Measurements from ENCODE around the gene IGHMBP2. TPM values are rescaled to one million over a fixed set of nuclear protein-coding genes. Genes with fewer than 3 reads are reported as not detected.

Gene IGHMBP2
- total RNA-seq, 1 experiment from 2014 or later = 24.0 TPM

GRCh38 chr11:68881320-68881719 lies 22.4 kb upstream of the IGHMBP2 start:
- H3K18ac ChIP-seq (ENCODE audit: insufficient read length, low read depth, low read length) = no peak overlapping the region
- H3K9ac ChIP-seq (ENCODE audit: extremely low read depth, insufficient read length, low read length) = no peak overlapping the region
- H4K91ac ChIP-seq (ENCODE audit: insufficient read length, low read depth, low read length) = no peak overlapping the region
- Mint-ChIP-seq H3K4me1 (peaks cover 0 to 11% of the 10 kb centered on the region in 2 experiments; a peak in 3 of 4 replicates), H3K27ac (no peak overlapping the region), H3K9me3 (no peaks in the 10 kb centered on the region; a peak in 1 of 5 replicates), H3K4me3 (no peak overlapping the region), H3K27me3 (ENCODE audit: low read depth) (0 out of 2 replicates have a peak, but pooled peaks cover 1% of the 10 kb centered on the region), H3K36me3 (ENCODE audit: insufficient read depth in 1 of 3, low read depth in 3 of 3) (peaks cover 3 to 11% (median 9%) of the 10 kb centered on the region in 3 experiments)
- H3K23me2 ChIP-seq (ENCODE audit: insufficient read length, low read depth, low read length, poor library complexity, severe bottlenecking) = no peaks in the 10 kb centered on the region
- no peak overlapping the region for H3K4me2 ChIP-seq (ENCODE audit: insufficient read depth, insufficient read length, low read length)
- no peak overlapping the region for H3T11ph ChIP-seq (ENCODE audit: low read length)
- no peak overlapping the region for H3K14ac ChIP-seq (ENCODE audit: insufficient read depth, low read length)
- DNase-seq = no peak
- no peak overlapping the region for H2BK20ac ChIP-seq (ENCODE audit: low read depth, low read length, poor library complexity, severe bottlenecking)
- no peak overlapping the region for H2AFZ ChIP-seq (ENCODE audit: low read length)
- no peak overlapping the region for H2BK12ac ChIP-seq (ENCODE audit: insufficient read length, low read depth, low read length)
- H3K79me1 ChIP-seq (ENCODE audit: insufficient read depth, low read depth, low read length, poor library complexity, severe bottlenecking) = no peaks in the 10 kb centered on the region
- no peak overlapping the region for H4K5ac ChIP-seq (ENCODE audit: insufficient read length, low read depth, low read length)
- no peak overlapping the region for H2BK5ac ChIP-seq (ENCODE audit: insufficient read length, low read length)
- H3K79me2 ChIP-seq (ENCODE audit: insufficient read depth, low read length) = no peaks in the 10 kb centered on the region
- no peak overlapping the region for H4K8ac ChIP-seq (replicated peaks; ENCODE audit: insufficient read length, low read depth, low read length)
- WGBS (ENCODE audit: extremely low coverage, insufficient read length, low lambda C conversion rate) = no CpG with 5 or more reads among the region's 2 CpGs
- no peaks in the 10 kb centered on the region for H4K20me1 ChIP-seq (ENCODE audit: control insufficient read depth, insufficient read depth, insufficient read length)
- TF ChIP-seq CTCF (conservative IDR thresholded peaks at IDR 0.05) = no peak
- H2AK5ac ChIP-seq (ENCODE audit: insufficient read length, low read length) = no peak overlapping the region
- no peak overlapping the region for H3K23ac ChIP-seq (ENCODE audit: insufficient read length, low read depth, low read length)
- H2BK15ac ChIP-seq (ENCODE audit: low read depth, low read length) = no peak overlapping the region
- H2BK120ac ChIP-seq (ENCODE audit: low read depth, low read length, poor library complexity, severe bottlenecking) = no peak overlapping the region
- no peak overlapping the region for H3K4ac ChIP-seq (ENCODE audit: low read depth, low read length)
- H3K9me3 ChIP-seq (ENCODE audit: control insufficient read depth, low read depth, low read length) = no peaks in the 10 kb centered on the region
- H3K56ac ChIP-seq (ENCODE audit: insufficient read length, low read depth, low read length) = no peak overlapping the region
- no peak overlapping the region for H3K27ac ChIP-seq (ENCODE audit: insufficient read length, low read depth, low read length)
- H3K4me1 ChIP-seq (ENCODE audit: insufficient read depth, low read length) = no peaks in the 10 kb centered on the region
- no peaks in the 10 kb centered on the region for H3K27me3 ChIP-seq (ENCODE audit: insufficient read depth, low read length)
